H1 (cell line): ENCODE results near the gene UVRAG. TPM values are rescaled to one million over a fixed set of nuclear protein-coding genes. Genes with fewer than 3 reads are reported as not detected.

ENCODE experiments used
- CTCF ChIA-PET: fragments of 300-600 bp; sonication (Branson Sonifier 250); formaldehyde crosslinking; loops from one replicate; lab custom pipeline; 2021; ENCODE audit not compliant: partially characterized antibody; lab: Charles Lee
- POLR2A ChIA-PET: fragments of 300-600 bp; sonication (Branson Sonifier 250); formaldehyde crosslinking; loops from one replicate; lab custom pipeline; 2021; ENCODE audit warnings: inconsistent platforms; ENCODE audit not compliant: partially characterized antibody; lab: Charles Lee
- DNase-seq, 2 experiments: peaks; one replicate each; pipeline versions ENCODE4 v3.0.0 to v3.0.0-alpha.2; 2010 to 2022; ENCODE audit warnings: low spot score in 2 of 2, low read depth in 1 of 2, mixed read lengths in 1 of 2
- FAIRE-seq: peaks from 2 replicates; lab custom pipeline; 2011; peaks lifted over from hg19 to GRCh38; lab: Jason Lieb, UNC
- H2AFZ ChIP-seq: 2 replicates; pipeline ENCODE4 v1.8.1; 2012; ENCODE audit warnings: low read length, inconsistent platforms
- H2AK5ac ChIP-seq: 2 replicates; pipeline ENCODE4 v1.6.1; 2013; ENCODE audit warnings: low read depth, low read length
- H2BK120ac ChIP-seq: replicated peaks from 2 replicates; pipeline ENCODE3; 2013; ENCODE audit warnings: low read depth, low read length, inconsistent platforms
- H2BK12ac ChIP-seq: 2 replicates; pipeline ENCODE4 v1.6.1; 2013; ENCODE audit warnings: low read depth, low read length
- H2BK15ac ChIP-seq: 2 replicates; pipeline ENCODE4 v1.6.1; 2013; ENCODE audit warnings: low read length
- H2BK20ac ChIP-seq: 2 replicates; pipeline ENCODE4 v1.6.1; 2013; ENCODE audit warnings: low read length
- H2BK5ac ChIP-seq: 2 replicates; pipeline ENCODE4 v1.6.1; 2013; ENCODE audit warnings: low read depth, low read length
- H3K14ac ChIP-seq: 2 replicates; pipeline ENCODE4 v1.6.1; 2013; ENCODE audit warnings: inconsistent platforms; ENCODE audit not compliant: insufficient read length
- H3K18ac ChIP-seq: 2 replicates; pipeline ENCODE4 v1.6.1; 2013; ENCODE audit warnings: low read length; ENCODE audit errors: extremely low read depth
- H3K23ac ChIP-seq: 2 replicates; pipeline ENCODE4 v1.6.1; 2013; ENCODE audit warnings: inconsistent platforms; ENCODE audit not compliant: insufficient read length
- H3K23me2 ChIP-seq: 2 replicates; pipeline ENCODE4 v1.6.1; 2013; ENCODE audit warnings: low read depth, low read length
- H3K27ac ChIP-seq: 2 replicates; pipeline ENCODE4 v1.6.1; 2011; ENCODE audit warnings: low read depth, low read length, inconsistent platforms
- H3K27me3 ChIP-seq, 4 experiments: replicated peaks in 1 of 4; 1 replicate in 1 of 4; 2 replicates in 3 of 4; pipeline versions ENCODE4 v1.6.1 to v1.8.1; 2011 to 2013; ENCODE audit warnings: low read length in 3 of 4, mild to moderate bottlenecking in 3 of 4, inconsistent platforms in 2 of 4, mixed read lengths in 2 of 4, moderate library complexity in 1 of 4; ENCODE audit not compliant: control insufficient read depth in 3 of 4, insufficient read depth in 3 of 4; ENCODE audit errors: extremely low read depth in 1 of 4
- H3K36me3 ChIP-seq, 4 experiments: 2 replicates each; pipeline versions ENCODE4 v1.6.1 to v1.8.1; 2011 to 2013; ENCODE audit warnings: mild to moderate bottlenecking in 4 of 4, low read length in 3 of 4, moderate library complexity in 2 of 4, control low read depth in 1 of 4, inconsistent platforms in 1 of 4; ENCODE audit not compliant: insufficient read depth in 4 of 4, control insufficient read depth in 2 of 4
- H3K4ac ChIP-seq: replicated peaks from 2 replicates; pipeline ENCODE3; 2013; ENCODE audit warnings: low read length, low read depth, mixed read lengths, inconsistent platforms; ENCODE audit not compliant: insufficient read length
- H3K4me1 ChIP-seq, 4 experiments: replicated peaks in 1 of 4; 1 replicate in 1 of 4; 2 replicates in 3 of 4; pipeline versions ENCODE4 v1.6.1 to v1.8.1; 2011 to 2013; ENCODE audit warnings: low read length in 3 of 4, inconsistent platforms in 2 of 4, mixed read lengths in 1 of 4; ENCODE audit not compliant: insufficient read depth in 4 of 4, control insufficient read depth in 3 of 4
- H3K4me2 ChIP-seq, 2 experiments: 2 replicates each; pipeline versions ENCODE4 v1.6.1 to v1.8.1; 2011 to 2013; ENCODE audit warnings: low read depth in 2 of 2, low read length in 2 of 2, control low read depth in 1 of 2, inconsistent platforms in 1 of 2, mild to moderate bottlenecking in 1 of 2; ENCODE audit not compliant: insufficient read depth in 1 of 2
- H3K4me3 ChIP-seq, 4 experiments: fragments of 200-600, 300-600 bp in 1 of 4; sonication (generic), shearing (Covaris generic), sonication (Bioruptor Twin) in 1 of 4; 2 replicates each; pipeline versions ENCODE4 v1.5.1 to v1.8.1; 2011 to 2016; ENCODE audit warnings: low read length in 4 of 4, low read depth in 3 of 4, control low read depth in 2 of 4, inconsistent platforms in 2 of 4, mild to moderate bottlenecking in 2 of 4, mixed read lengths in 1 of 4, moderate library complexity in 1 of 4; ENCODE audit not compliant: insufficient read depth in 2 of 4; ENCODE audit errors: extremely low read depth in 1 of 4
- H3K56ac ChIP-seq: replicated peaks from 2 replicates; pipeline ENCODE3; 2013; ENCODE audit warnings: low read depth, mild to moderate bottlenecking, mixed read lengths, low read length, inconsistent platforms; ENCODE audit not compliant: insufficient read length
- H3K79me1 ChIP-seq: 2 replicates; pipeline ENCODE4 v1.6.1; 2013; ENCODE audit warnings: low read depth, low read length, control low read depth
- H3K79me2 ChIP-seq, 2 experiments: 2 replicates each; pipeline versions ENCODE4 v1.6.1 to v1.8.1; 2012 to 2013; ENCODE audit warnings: low read length in 2 of 2, mild to moderate bottlenecking in 2 of 2, inconsistent platforms in 1 of 2; ENCODE audit not compliant: insufficient read depth in 2 of 2, control insufficient read depth in 1 of 2
- H3K9ac ChIP-seq, 4 experiments: replicated peaks in 1 of 4; 1 replicate in 1 of 4; 2 replicates in 3 of 4; pipeline versions ENCODE4 v1.6.1 to v1.8.1; 2011 to 2013; ENCODE audit warnings: low read depth in 3 of 4, low read length in 3 of 4, control low read depth in 2 of 4, mild to moderate bottlenecking in 2 of 4, moderate library complexity in 2 of 4, inconsistent platforms in 1 of 4; ENCODE audit errors: extremely low read depth in 1 of 4
- H3K9me3 ChIP-seq, 2 experiments: 2 replicates each; pipeline versions ENCODE4 v1.6.1 to v1.8.1; 2012 to 2013; ENCODE audit warnings: mild to moderate bottlenecking in 2 of 2, moderate library complexity in 2 of 2, control low read depth in 1 of 2, inconsistent platforms in 1 of 2, low read depth in 1 of 2, low read length in 1 of 2, mixed read lengths in 1 of 2; ENCODE audit not compliant: insufficient read depth in 2 of 2
- H4K20me1 ChIP-seq, 2 experiments: replicated peaks in 1 of 2; 2 replicates each; pipeline versions ENCODE3 to v1.8.1; 2011 to 2013; ENCODE audit warnings: inconsistent platforms in 2 of 2, low read length in 2 of 2, mild to moderate bottlenecking in 1 of 2; ENCODE audit not compliant: insufficient read depth in 2 of 2, control insufficient read depth in 1 of 2
- H4K5ac ChIP-seq: 2 replicates; pipeline ENCODE4 v1.6.1; 2013; ENCODE audit warnings: low read length, low read depth, mixed read lengths, inconsistent platforms; ENCODE audit not compliant: insufficient read length
- H4K8ac ChIP-seq: 2 replicates; pipeline ENCODE4 v1.8.0; 2013; ENCODE audit warnings: mild to moderate bottlenecking, moderate library complexity, low read length, inconsistent platforms; ENCODE audit not compliant: insufficient read depth; ENCODE audit errors: extremely low read depth
- H4K91ac ChIP-seq: replicated peaks from 2 replicates; pipeline ENCODE3; 2013; ENCODE audit warnings: low read length, mixed read lengths, inconsistent platforms; ENCODE audit not compliant: insufficient read length
- CBX5 ChIP-seq: fragments of 300-800, 300-1000 bp; sonication (generic); IDR thresholded peaks from 2 replicates; pipeline ENCODE4 v1.7.1; 2016; ENCODE audit warnings: antibody characterized with exemption, low read length, low read depth
- CBX8 ChIP-seq: fragments of 300-800, 300-1000 bp; sonication (generic); IDR thresholded peaks from 2 replicates; pipeline ENCODE4 v1.7.1; 2016; ENCODE audit warnings: low read depth, low read length, borderline replicate concordance
- CEBPB ChIP-seq: IDR thresholded peaks from 2 replicates; pipeline ENCODE4 v1.6.1; 2012; ENCODE audit warnings: low read depth, low read length
- JUN ChIP-seq: IDR thresholded peaks from 2 replicates; pipeline ENCODE4 v1.6.1; 2011; ENCODE audit warnings: low read depth, mild to moderate bottlenecking, improper control_type of control experiment, low read length
- KDM4A ChIP-seq: IDR thresholded peaks from one replicate; pipeline ENCODE4 v1.7.1; 2012; ENCODE audit warnings: low read depth, mild to moderate bottlenecking, moderate library complexity, low read length, inconsistent platforms; ENCODE audit not compliant: severe bottlenecking
- NANOG ChIP-seq: IDR thresholded peaks from 2 replicates; pipeline ENCODE4 v1.6.1; 2011; ENCODE audit warnings: low read length, low read depth, mild to moderate bottlenecking, inconsistent platforms; ENCODE audit not compliant: insufficient read depth, poor library complexity, severe bottlenecking
- NRF1 ChIP-seq: IDR thresholded peaks from 2 replicates; pipeline ENCODE4 v1.6.1; 2011; ENCODE audit warnings: mild to moderate bottlenecking, low read depth, low read length, improper control_type of control experiment
- POLR2AphosphoS5 ChIP-seq: IDR thresholded peaks from 2 replicates; pipeline ENCODE4 v1.6.1; 2011; ENCODE audit warnings: low read depth, low read length
- RBBP5 ChIP-seq: IDR thresholded peaks from 2 replicates; pipeline ENCODE4 v1.7.1; 2012; ENCODE audit warnings: low read depth, mild to moderate bottlenecking, inconsistent platforms, low read length, moderate library complexity, borderline replicate concordance
- RFX5 ChIP-seq: IDR thresholded peaks from 2 replicates; pipeline ENCODE4 v1.6.1; 2011; ENCODE audit warnings: low read depth, low read length, improper control_type of control experiment, borderline replicate concordance
- SIN3A ChIP-seq, 2 experiments: IDR thresholded peaks in 1 of 2; conservative IDR thresholded peaks in 1 of 2; 2 replicates each; pipeline ENCODE4 v1.6.1; 2011 to 2012; ENCODE audit warnings: low read length in 2 of 2, improper control_type of control experiment in 1 of 2, low read depth in 1 of 2, mild to moderate bottlenecking in 1 of 2
- SUZ12 ChIP-seq: fragments of 200-600 bp; sonication (generic); IDR thresholded peaks from 2 replicates; pipeline ENCODE4 v1.6.1; 2012; ENCODE audit warnings: mild to moderate bottlenecking, inconsistent platforms, low read length, moderate library complexity, mixed read lengths
- YY1 ChIP-seq: IDR thresholded peaks from 2 replicates; pipeline ENCODE4 v1.6.1; 2011; ENCODE audit warnings: low read depth, mild to moderate bottlenecking, low read length
- polyA plus RNA-seq, 7 experiments: library from polyadenylated mRNA; depleted of rRNA in 3 of 7; stranded (reverse) in 5 of 7; unstranded in 2 of 7; fragments of >200 nt in 5 of 7; fragments of 200-250 nt in 2 of 7; gene quantifications; 1 replicate in 5 of 7; 2 replicates in 1 of 7; 4 replicates in 1 of 7; pipeline versions ENCODE4 v1.2.1 to v1.2.3, GENCODE V29; 2011 to 2013; ENCODE audit warnings: missing spikeins in 2 of 7, mixed read lengths in 2 of 7
- total RNA-seq: library from RNA; stranded (reverse); fragmentation: NEBNext Ultra II Directional; extraction: Animal tissue kit (Norgen Biotek cat#: 25700); gene quantifications from 2 replicates; pipeline ENCODE4 v1.2.1, GENCODE V29; 2021

Gene UVRAG
- total and polyA plus RNA-seq, 2 of the 8 experiments (the other 6 are each of a cell fraction or from before 2014, with no cell fraction given) = 5.5 to 14.7 TPM

GRCh38 chr11:76071090-76071489, 256.1 kb downstream of the UVRAG start:
- ChIA-PET CTCF (interaction anchor here (0.5 to 0.9 kb wide), 2 partner anchors 81 to 992 kb away, joined by 3 to 4 read pairs; no protein-coding TSS in a partner anchor), POLR2A (interaction anchor here (1.2 kb wide), 1 partner anchor 26 kb away, joined by 3 read pairs; no protein-coding TSS in a partner anchor)
- Histone ChIP-seq H3K36me3 (peaks cover 0 to 9% (median under 1%) of the 10 kb centered on the region in 4 experiments; a peak in 3 of 8 replicates), H4K8ac (no peak overlapping the region), H4K91ac (no peak overlapping the region), H2BK5ac (no peak overlapping the region), H3K23ac (no peak overlapping the region), H4K5ac (no peak overlapping the region), H3K27ac (no peak overlapping the region), H3K9me3 (no peaks in the 10 kb centered on the region), H3K14ac (no peak overlapping the region), H2AFZ (no peak overlapping the region), H3K79me1 (no peaks in the 10 kb centered on the region), H3K27me3 (no peaks in the 10 kb centered on the region), H3K23me2 (no peaks in the 10 kb centered on the region), H3K4me1 (no peaks in the 10 kb centered on the region), H2BK120ac (no peak overlapping the region), H2BK20ac (no peak overlapping the region), H4K20me1 (no peaks in the 10 kb centered on the region), H3K79me2 (no peaks in the 10 kb centered on the region), H3K56ac (no peak overlapping the region), H3K4me2 (no peak overlapping the region), H2BK12ac (no peak overlapping the region), H3K18ac (no peak overlapping the region), H2AK5ac (no peak overlapping the region), H3K4me3 (no peak overlapping the region), H3K4ac (no peak overlapping the region), H3K9ac (no peak overlapping the region), H2BK15ac (no peak overlapping the region)
- FAIRE-seq (no peak), DNase-seq (no peak)
- TF ChIP-seq CEBPB (no peak), NRF1 (no peak), NANOG (no peak), YY1 (no peak), CBX8 (no peak), SIN3A (conservative IDR thresholded peaks at IDR 0.05 in 1 of 2, IDR thresholded peaks at IDR 0.05 in 1 of 2; ENCODE audit: low read depth in 1 of 2, low read length in 2 of 2) (no peak), JUN (no peak), CBX5 (no peak), KDM4A (no peak), SUZ12 (no peak), RBBP5 (no peak), POLR2AphosphoS5 (no peak), RFX5 (no peak)
